ENCODE results near the gene KANK2. TPM values are rescaled to one million over a fixed set of nuclear protein-coding genes. Genes with fewer than 3 reads are reported as not detected.

KANK2 gene
- total RNA-seq, 1 experiment from 2014 or later: 17.6 TPM

DNA sequence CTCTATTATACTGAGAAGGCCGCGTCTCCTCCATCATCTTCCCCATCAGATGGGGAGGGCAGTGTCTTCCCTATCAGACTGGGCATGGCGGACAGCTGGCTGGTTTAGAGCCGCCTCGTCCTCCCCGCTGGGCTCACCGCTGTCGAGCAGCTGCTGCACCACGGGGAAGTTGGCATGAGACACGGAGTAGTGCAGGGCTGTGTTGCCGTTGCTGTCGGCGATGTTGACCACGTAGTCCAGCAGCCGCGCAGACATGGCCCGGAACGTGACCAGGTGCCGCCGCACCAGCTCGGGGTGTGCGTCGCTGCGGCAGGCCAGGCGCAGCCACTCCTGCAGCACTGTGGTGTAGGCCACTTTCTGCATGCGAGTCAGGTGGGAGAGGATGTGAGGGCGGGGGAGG, 23.0 kb downstream of the KANK2 start:
- no peak for DNase-seq
- H3K27me3 Mint-ChIP-seq (ENCODE audit: insufficient read depth, unreplicated experiment): no peaks in the 10 kb centered on the region
- ChIA-PET CTCF (no interaction called here), POLR2A (no interaction called here)
- no peaks in the 10 kb centered on the region for H3K4me1 Mint-ChIP-seq (ENCODE audit: low read depth, unreplicated experiment)
- no peak overlapping the region for H3K27ac Mint-ChIP-seq (ENCODE audit: unreplicated experiment)
- no peaks in the 10 kb centered on the region for H3K9me3 Mint-ChIP-seq (ENCODE audit: unreplicated experiment)
- intact Hi-C loops (cut with micrococcal nuclease; ENCODE audit: unreplicated experiment): no loop called here
- BruUV-seq (replicated peaks): no TSS peak
- H3K36me3 ChIP-seq (ENCODE audit: control insufficient read depth, insufficient read depth, low read length): no peaks in the 10 kb centered on the region; the same call in none of the 2 replicates
- no peaks in the 10 kb centered on the region for H3K36me3 Mint-ChIP-seq (ENCODE audit: insufficient read depth, unreplicated experiment)
- no peaks in the 10 kb centered on the region for H3K27me3 ChIP-seq (replicated peaks; ENCODE audit: control insufficient read depth, insufficient read depth, low read length)
- no peak for TF ChIP-seq CTCF (IDR thresholded peaks at IDR 0.05; ENCODE audit: insufficient read depth in 1 of 2, low read depth in 1 of 2, low read length in 1 of 2, severe bottlenecking in 1 of 2, unreplicated experiment in 1 of 2)
- no peak overlapping the region for H3K4me3 ChIP-seq (ENCODE audit: low read depth, low read length)
- H3K4me1 ChIP-seq: no peaks in the 10 kb centered on the region
- no peaks in the 10 kb centered on the region for H3K9me3 ChIP-seq
- no peak overlapping the region for H3K4me3 Mint-ChIP-seq (ENCODE audit: unreplicated experiment)

- ChIA-PET POLR2A (no interaction called here), CTCF (no interaction called here)
Observed at GRCh38 chr19:11173516-11174155, 23.7 kb downstream of the KANK2 start.

GRCh38 chr19:11172576-11172975, 24.8 kb downstream of the KANK2 start:
- no TSS peak for BruUV-seq (replicated peaks)
- Histone ChIP-seq H3K9me3 (no peaks in the 10 kb centered on the region), H3K4me3 (ENCODE audit: low read depth, low read length) (no peak overlapping the region), H3K36me3 (ENCODE audit: control insufficient read depth, insufficient read depth, low read length) (no peaks in the 10 kb centered on the region; the same call in none of the 2 replicates), H3K27me3 (replicated peaks; ENCODE audit: control insufficient read depth, insufficient read depth, low read length) (no peaks in the 10 kb centered on the region), H3K4me1 (no peaks in the 10 kb centered on the region)
- no peak for DNase-seq
- intact Hi-C loops (cut with micrococcal nuclease; ENCODE audit: unreplicated experiment): no loop called here
- CTCF ChIA-PET: no interaction called here
- POLR2A ChIA-PET: no interaction called here
- H3K27ac Mint-ChIP-seq (ENCODE audit: unreplicated experiment): no peak overlapping the region
- no peaks in the 10 kb centered on the region for H3K9me3 Mint-ChIP-seq (ENCODE audit: unreplicated experiment)
- no peaks in the 10 kb centered on the region for H3K4me1 Mint-ChIP-seq (ENCODE audit: low read depth, unreplicated experiment)
- no peak for TF ChIP-seq CTCF (IDR thresholded peaks at IDR 0.05; ENCODE audit: insufficient read depth in 1 of 2, low read depth in 1 of 2, low read length in 1 of 2, severe bottlenecking in 1 of 2, unreplicated experiment in 1 of 2)
- no peaks in the 10 kb centered on the region for H3K36me3 Mint-ChIP-seq (ENCODE audit: insufficient read depth, unreplicated experiment)
- no peak overlapping the region for H3K4me3 Mint-ChIP-seq (ENCODE audit: unreplicated experiment)
- H3K27me3 Mint-ChIP-seq (ENCODE audit: insufficient read depth, unreplicated experiment): no peaks in the 10 kb centered on the region

More at GRCh38 chr19:11173516-11174155, 23.7 kb downstream of the KANK2 start:
- DNase-seq: no peak
- no peak for TF ChIP-seq CTCF (IDR thresholded peaks at IDR 0.05; ENCODE audit: insufficient read depth in 1 of 2, low read depth in 1 of 2, low read length in 1 of 2, severe bottlenecking in 1 of 2, unreplicated experiment in 1 of 2)
- no peaks in the 10 kb centered on the region for H3K4me1 ChIP-seq
- Mint-ChIP-seq H3K27ac (ENCODE audit: unreplicated experiment) (no peak overlapping the region), H3K4me1 (ENCODE audit: low read depth, unreplicated experiment) (no peaks in the 10 kb centered on the region), H3K4me3 (ENCODE audit: unreplicated experiment) (no peak overlapping the region), H3K36me3 (ENCODE audit: insufficient read depth, unreplicated experiment) (no peaks in the 10 kb centered on the region), H3K9me3 (ENCODE audit: unreplicated experiment) (no peaks in the 10 kb centered on the region), H3K27me3 (ENCODE audit: insufficient read depth, unreplicated experiment) (no peaks in the 10 kb centered on the region)
- H3K9me3 ChIP-seq: no peaks in the 10 kb centered on the region
- H3K4me3 ChIP-seq (ENCODE audit: low read depth, low read length): no peak overlapping the region
- H3K36me3 ChIP-seq (ENCODE audit: control insufficient read depth, insufficient read depth, low read length): no peaks in the 10 kb centered on the region; the same call in none of the 2 replicates
- no peaks in the 10 kb centered on the region for H3K27me3 ChIP-seq (replicated peaks; ENCODE audit: control insufficient read depth, insufficient read depth, low read length)
- intact Hi-C loops (cut with micrococcal nuclease; ENCODE audit: unreplicated experiment): no loop called here
- no TSS peak for BruUV-seq (replicated peaks)
